DOHH2 (cell line): ENCODE data around the gene KCNIP1.

Experiments used
- H3F3A ChIP-seq: fragments of 200-600 bp; sonication (generic), shearing (Covaris generic); 2 replicates; pipeline ENCODE4 v1.6.0; 2016; ENCODE audit warnings: antibody characterized with exemption, mild to moderate bottlenecking; ENCODE audit not compliant: control insufficient read depth, insufficient read depth
- H3K27ac ChIP-seq: fragments of 200-600 bp; sonication (generic); 2 replicates; pipeline ENCODE4 v1.5.1; 2014; ENCODE audit warnings: low read depth, mild to moderate bottlenecking, low read length, moderate library complexity
- H3K27me3 ChIP-seq: fragments of 200-600 bp; sonication (generic); 2 replicates; pipeline ENCODE4 v1.6.1; 2014; ENCODE audit warnings: mild to moderate bottlenecking, low read length, mixed read lengths; ENCODE audit not compliant: control insufficient read depth
- H3K36me3 ChIP-seq: fragments of 200-600 bp; sonication (generic); 2 replicates; pipeline ENCODE4 v1.6.1; 2014; ENCODE audit warnings: mild to moderate bottlenecking, low read length, moderate library complexity, mixed read lengths; ENCODE audit not compliant: control insufficient read depth
- H3K4me1 ChIP-seq: fragments of 200-600 bp; sonication (generic); 2 replicates; pipeline ENCODE4 v1.6.1; 2014; ENCODE audit warnings: mild to moderate bottlenecking, low read length, mixed read lengths; ENCODE audit not compliant: control insufficient read depth
- H3K4me2 ChIP-seq: fragments of 200-600 bp; sonication (generic); 2 replicates; pipeline ENCODE4 v1.6.0; 2014; ENCODE audit warnings: mild to moderate bottlenecking, low read length, moderate library complexity
- H3K4me3 ChIP-seq: fragments of 200-600 bp; sonication (generic); 2 replicates; pipeline ENCODE4 v1.5.1; 2014; ENCODE audit warnings: mild to moderate bottlenecking, low read length, mixed read lengths
- H3K79me2 ChIP-seq: fragments of 200-600 bp; sonication (generic); 2 replicates; pipeline ENCODE4 v1.6.1; 2014; ENCODE audit warnings: mild to moderate bottlenecking, low read length, mixed read lengths; ENCODE audit not compliant: control insufficient read depth
- H3K9me2 ChIP-seq: fragments of 200-600 bp; sonication (generic); replicated peaks from 2 replicates; pipeline ENCODE4 v1.6.1; 2014; ENCODE audit warnings: mild to moderate bottlenecking, low read length, mixed read lengths; ENCODE audit not compliant: control insufficient read depth
- H3K9me3 ChIP-seq: fragments of 200-600 bp; sonication (generic); 2 replicates; pipeline ENCODE4 v1.6.1; 2014; ENCODE audit warnings: antibody characterized with exemption, low read length, mixed read lengths; ENCODE audit not compliant: control insufficient read depth, insufficient read depth
- H4K20me1 ChIP-seq: fragments of 200-600 bp; sonication (generic); 2 replicates; pipeline ENCODE4 v1.6.0; 2014; ENCODE audit warnings: low read depth, mild to moderate bottlenecking, antibody characterized with exemption, low read length, moderate library complexity; ENCODE audit not compliant: control insufficient read depth, insufficient read depth
- CTCF ChIP-seq: fragments of 200-600 bp; sonication (generic); IDR thresholded peaks from one replicate; pipeline ENCODE4 v1.5.1; 2014; ENCODE audit warnings: antibody characterized with exemption, mild to moderate bottlenecking, low read depth, low read length; ENCODE audit not compliant: poor library complexity, severe bottlenecking
- EZH2phosphoT487 ChIP-seq: fragments of 200-600 bp; sonication (generic); IDR thresholded peaks from 2 replicates; pipeline ENCODE4 v1.6.1; 2017; ENCODE audit warnings: borderline replicate concordance, mild to moderate bottlenecking, antibody characterized with exemption, low read length, moderate library complexity, mixed read lengths

Gene KCNIP1

GRCh38 chr5:170469414-170469813 is 34.4 kb upstream of the KCNIP1 start:
- Histone ChIP-seq H4K20me1 (no peaks in the 10 kb centered on the region), H3K9me2 (no peaks in the 10 kb centered on the region), H3F3A (no peaks in the 10 kb centered on the region), H3K27me3 (no peaks in the 10 kb centered on the region), H3K4me1 (no peaks in the 10 kb centered on the region), H3K4me2 (no peak overlapping the region), H3K27ac (no peak overlapping the region), H3K9me3 (no peaks in the 10 kb centered on the region), H3K79me2 (no peaks in the 10 kb centered on the region), H3K36me3 (no peaks in the 10 kb centered on the region), H3K4me3 (no peak overlapping the region)
- TF ChIP-seq CTCF (no peak), EZH2phosphoT487 (no peak)

GRCh38 chr5:170470275-170470674 is 33.5 kb upstream of the KCNIP1 start:
- no peaks in the 10 kb centered on the region for H3F3A ChIP-seq
- no peaks in the 10 kb centered on the region for H3K9me2 ChIP-seq
- H3K4me1 ChIP-seq, result no peaks in the 10 kb centered on the region
- H4K20me1 ChIP-seq, result no peaks in the 10 kb centered on the region
- no peaks in the 10 kb centered on the region for H3K27me3 ChIP-seq
- no peaks in the 10 kb centered on the region for H3K79me2 ChIP-seq
- TF ChIP-seq CTCF (no peak), EZH2phosphoT487 (no peak)
- H3K4me2 ChIP-seq, result no peak overlapping the region
- no peak overlapping the region for H3K4me3 ChIP-seq
- H3K27ac ChIP-seq, result no peak overlapping the region
- H3K36me3 ChIP-seq, result no peaks in the 10 kb centered on the region
- H3K9me3 ChIP-seq, result no peaks in the 10 kb centered on the region

- no peaks in the 10 kb centered on the region for H3K9me3 ChIP-seq
- H3K79me2 ChIP-seq, result no peaks in the 10 kb centered on the region
- H3F3A ChIP-seq, result no peaks in the 10 kb centered on the region
- H4K20me1 ChIP-seq, result no peaks in the 10 kb centered on the region
- no peaks in the 10 kb centered on the region for H3K4me1 ChIP-seq
- H3K36me3 ChIP-seq, result no peaks in the 10 kb centered on the region
- no peaks in the 10 kb centered on the region for H3K9me2 ChIP-seq
- no peaks in the 10 kb centered on the region for H3K27me3 ChIP-seq
- H3K4me3 ChIP-seq, result no peak overlapping the region
- H3K4me2 ChIP-seq, result no peak overlapping the region
- TF ChIP-seq CTCF (no peak), EZH2phosphoT487 (no peak)
- no peak overlapping the region for H3K27ac ChIP-seq
Measured at GRCh38 chr5:170470808-170471404, 32.9 kb upstream of the KCNIP1 start.
